K562 (cell line): ENCODE measurements around the gene SPATA33. TPM values are rescaled to one million over a fixed set of nuclear protein-coding genes. Genes with fewer than 3 reads are reported as not detected.

Experiments used
- BACH1 ChIP-seq: fragments of 200-800 bp; sonication (Bioruptor generic); IDR thresholded peaks from 2 replicates; pipeline ENCODE4 v1.6.1; 2016; ENCODE audit warnings: missing genetic modification characterization, missing compliant biosample characterization
- GABPB2 ChIP-seq: fragments of 250-450 bp; sonication (Bioruptor Pico); conservative IDR thresholded peaks from 2 replicates; pipeline ENCODE4 v1.5.1; 2021; ENCODE audit warnings: mild to moderate bottlenecking
- HOXB6 ChIP-seq: fragments of 250-450 bp; sonication (Bioruptor Pico); IDR thresholded peaks from 2 replicates; pipeline ENCODE4 v1.5.1; 2022; ENCODE audit warnings: mild to moderate bottlenecking, borderline replicate concordance
- POU5F1 ChIP-seq: fragments of 150-350 bp; IDR thresholded peaks from 2 replicates; pipeline ENCODE4 v1.6.1; 2014; ENCODE audit warnings: borderline replicate concordance, low read length, low read depth, mild to moderate bottlenecking; ENCODE audit not compliant: partially characterized antibody
- PTRF ChIP-seq: fragments of 450-650 bp; IDR thresholded peaks from 2 replicates; pipeline ENCODE4 v1.6.1; 2016; ENCODE audit warnings: mild to moderate bottlenecking, missing genetic modification characterization, missing compliant biosample characterization
- RNF2 ChIP-seq: sonication (generic); IDR thresholded peaks from 2 replicates; pipeline ENCODE4 v1.6.1; 2016
- TCF7 ChIP-seq: sonication (generic); IDR thresholded peaks from 2 replicates; pipeline ENCODE4 v1.6.1; 2016; ENCODE audit warnings: antibody characterized with exemption, borderline replicate concordance
- ZFP1 ChIP-seq: fragments of 450-650 bp; formaldehyde crosslinking; IDR thresholded peaks from 2 replicates; pipeline ENCODE4 v1.4.0; 2020; ENCODE audit warnings: mild to moderate bottlenecking, mixed read lengths
- ZNF134 ChIP-seq: fragments of 250-450 bp; sonication (Bioruptor Pico); conservative IDR thresholded peaks from 2 replicates; pipeline ENCODE4 v1.4.0; 2020
- ZNF57 ChIP-seq: fragments of 450-650 bp; formaldehyde crosslinking; IDR thresholded peaks from 2 replicates; pipeline ENCODE4 v1.4.0; 2020; ENCODE audit warnings: mild to moderate bottlenecking, moderate library complexity
- ZNF696 ChIP-seq: fragments of 250-450 bp; sonication (Bioruptor Pico); conservative IDR thresholded peaks from 2 replicates; pipeline ENCODE4 v1.4.0; 2020; ENCODE audit warnings: mild to moderate bottlenecking, moderate library complexity
- polyA plus RNA-seq, 8 experiments: library from polyadenylated mRNA; depleted of rRNA in 4 of 8; stranded (reverse) in 5 of 8; unstranded in 3 of 8; fragments of >200 nt; fragmentation: Nextera tagmentation in 2 of 8; fragmentation: Illumina TruSeq in 1 of 8; extraction: Ambion mirVana in 2 of 8; extraction: Trizol in 1 of 8; gene quantifications; 2 replicates each; pipeline versions ENCODE4 v1.2.1 to v1.2.3, GENCODE V29; 2011 to 2014; ENCODE audit warnings: inconsistent platforms in 1 of 8, missing spikeins in 1 of 8
- total RNA-seq, 7 experiments: library from RNA; depleted of rRNA in 6 of 7; stranded (reverse); fragments of >200 nt in 6 of 7; fragmentation: Illumina TruSeq in 2 of 7; extraction: Trizol in 2 of 7; gene quantifications; 2 replicates each; pipeline versions ENCODE4 v1.2.1 to v1.2.3, GENCODE V29; 2011 to 2021; ENCODE audit warnings: low replicate concordance in 1 of 7
- TF ChIP-seq, protein P1 (sequence below): fragments of 250-450 bp; sonication (Bioruptor Pico); IDR thresholded peaks from 2 replicates; pipeline ENCODE4 v1.9.0; 2021; ENCODE audit warnings: mild to moderate bottlenecking
- TF ChIP-seq, protein P2 (sequence below), 2 experiments: fragments of 200-800 bp in 1 of 2; sonication (Bioruptor generic) in 1 of 2; sonication (generic) in 1 of 2; formaldehyde crosslinking in 1 of 2; IDR thresholded peaks in 1 of 2; conservative IDR thresholded peaks in 1 of 2; 2 replicates each; pipeline versions ENCODE4 v1.5.0 to v1.6.1; 2016 to 2020; ENCODE audit warnings: missing compliant biosample characterization in 1 of 2, missing genetic modification characterization in 1 of 2, missing genetic modification reagents in 1 of 2
- TF ChIP-seq, protein P3 (sequence below): fragments of 450-650 bp; IDR thresholded peaks from 2 replicates; pipeline ENCODE4 v1.6.1; 2016
- TF ChIP-seq, protein P4 (sequence below): sonication (generic); formaldehyde crosslinking; IDR thresholded peaks from 2 replicates; pipeline ENCODE4 v1.8.0; 2022; ENCODE audit warnings: missing genetic modification reagents, mild to moderate bottlenecking, borderline replicate concordance
- TF ChIP-seq, protein P5 (sequence below): fragments of 250-450 bp; sonication (Bioruptor Pico); IDR thresholded peaks from 2 replicates; pipeline ENCODE4 v1.8.0; 2021; ENCODE audit warnings: moderate library complexity, mild to moderate bottlenecking, inconsistent platforms
- TF ChIP-seq, protein P6 (sequence below): sonication (generic); formaldehyde crosslinking; IDR thresholded peaks from 2 replicates; pipeline ENCODE4 v1.8.1; 2022; ENCODE audit warnings: missing genetic modification reagents
- TF ChIP-seq, protein P7 (sequence below): fragments of 250-450 bp; sonication (Bioruptor Pico); IDR thresholded peaks from 2 replicates; pipeline ENCODE4 v1.8.0; 2021; ENCODE audit warnings: mild to moderate bottlenecking, moderate library complexity

The SPATA33 gene
- total and polyA plus RNA-seq, 9 of the 15 experiments (the other 6 are each of a cell fraction or from before 2014, with no cell fraction given) = 4.0 to 20.0 (median 11.8) TPM

DNA sequence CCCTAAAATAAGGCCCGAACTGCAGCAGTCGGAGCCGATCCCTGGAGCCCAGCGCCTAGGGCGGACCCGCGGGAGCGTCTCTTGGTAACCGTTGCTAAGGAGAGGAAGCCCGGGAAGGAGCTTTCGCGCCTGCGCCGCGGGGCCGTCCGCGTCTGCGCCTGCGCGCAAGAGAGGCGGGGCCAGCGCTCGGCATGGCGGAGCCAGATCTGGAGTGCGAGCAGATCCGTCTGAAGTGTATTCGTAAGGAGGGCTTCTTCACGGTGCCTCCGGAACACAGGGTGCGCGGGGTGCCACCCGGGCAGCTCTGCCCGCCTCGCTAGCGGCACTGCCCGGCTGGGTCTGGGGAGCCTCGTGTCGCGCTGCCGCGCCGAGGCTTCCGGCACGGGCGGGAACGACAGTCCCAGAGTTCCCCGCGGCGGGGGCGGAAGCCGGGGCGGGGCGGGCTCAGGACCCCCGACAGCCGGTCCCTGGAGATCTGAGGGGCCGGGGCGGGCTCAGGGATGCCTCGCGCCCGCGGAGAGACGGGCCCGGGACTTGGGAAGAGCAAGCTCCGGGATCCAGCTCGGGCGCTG, 29.0 kb downstream of the SPATA33 start, which contains the start of gene CDK10 (continued):
- TF ChIP-seq, protein P1, sequence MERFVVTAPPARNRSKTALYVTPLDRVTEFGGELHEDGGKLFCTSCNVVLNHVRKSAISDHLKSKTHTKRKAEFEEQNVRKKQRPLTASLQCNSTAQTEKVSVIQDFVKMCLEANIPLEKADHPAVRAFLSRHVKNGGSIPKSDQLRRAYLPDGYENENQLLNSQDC (CRISPR knock-in tag) = no peak
- TF ChIP-seq, protein P2, sequence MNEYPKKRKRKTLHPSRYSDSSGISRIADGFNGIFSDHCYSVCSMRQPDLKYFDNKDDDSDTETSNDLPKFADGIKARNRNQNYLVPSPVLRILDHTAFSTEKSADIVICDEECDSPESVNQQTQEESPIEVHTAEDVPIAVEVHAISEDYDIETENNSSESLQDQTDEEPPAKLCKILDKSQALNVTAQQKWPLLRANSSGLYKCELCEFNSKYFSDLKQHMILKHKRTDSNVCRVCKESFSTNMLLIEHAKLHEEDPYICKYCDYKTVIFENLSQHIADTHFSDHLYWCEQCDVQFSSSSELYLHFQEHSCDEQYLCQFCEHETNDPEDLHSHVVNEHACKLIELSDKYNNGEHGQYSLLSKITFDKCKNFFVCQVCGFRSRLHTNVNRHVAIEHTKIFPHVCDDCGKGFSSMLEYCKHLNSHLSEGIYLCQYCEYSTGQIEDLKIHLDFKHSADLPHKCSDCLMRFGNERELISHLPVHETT (CRISPR knock-in tag; conservative IDR thresholded peaks at IDR 0.05 in 1 of 2, IDR thresholded peaks at IDR 0.05 in 1 of 2) = peak in 1 of 2 experiments; percentile 82; a peak in 2 of 4 replicates
- TF ChIP-seq RNF2 = no peak
- no peak for TF ChIP-seq HOXB6 (CRISPR knock-in tag)
- no peak for TF ChIP-seq TCF7
- TF ChIP-seq GABPB2 (CRISPR knock-in tag) = no peak
- TF ChIP-seq ZNF134 (CRISPR knock-in tag) = no peak
- no peak for TF ChIP-seq ZNF696 (CRISPR knock-in tag)
- TF ChIP-seq, protein P3, sequence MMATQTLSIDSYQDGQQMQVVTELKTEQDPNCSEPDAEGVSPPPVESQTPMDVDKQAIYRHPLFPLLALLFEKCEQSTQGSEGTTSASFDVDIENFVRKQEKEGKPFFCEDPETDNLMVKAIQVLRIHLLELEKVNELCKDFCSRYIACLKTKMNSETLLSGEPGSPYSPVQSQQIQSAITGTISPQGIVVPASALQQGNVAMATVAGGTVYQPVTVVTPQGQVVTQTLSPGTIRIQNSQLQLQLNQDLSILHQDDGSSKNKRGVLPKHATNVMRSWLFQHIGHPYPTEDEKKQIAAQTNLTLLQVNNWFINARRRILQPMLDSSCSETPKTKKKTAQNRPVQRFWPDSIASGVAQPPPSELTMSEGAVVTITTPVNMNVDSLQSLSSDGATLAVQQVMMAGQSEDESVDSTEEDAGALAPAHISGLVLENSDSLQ = no peak
- TF ChIP-seq ZNF57 (CRISPR knock-in tag) = no peak
- TF ChIP-seq, protein P4, sequence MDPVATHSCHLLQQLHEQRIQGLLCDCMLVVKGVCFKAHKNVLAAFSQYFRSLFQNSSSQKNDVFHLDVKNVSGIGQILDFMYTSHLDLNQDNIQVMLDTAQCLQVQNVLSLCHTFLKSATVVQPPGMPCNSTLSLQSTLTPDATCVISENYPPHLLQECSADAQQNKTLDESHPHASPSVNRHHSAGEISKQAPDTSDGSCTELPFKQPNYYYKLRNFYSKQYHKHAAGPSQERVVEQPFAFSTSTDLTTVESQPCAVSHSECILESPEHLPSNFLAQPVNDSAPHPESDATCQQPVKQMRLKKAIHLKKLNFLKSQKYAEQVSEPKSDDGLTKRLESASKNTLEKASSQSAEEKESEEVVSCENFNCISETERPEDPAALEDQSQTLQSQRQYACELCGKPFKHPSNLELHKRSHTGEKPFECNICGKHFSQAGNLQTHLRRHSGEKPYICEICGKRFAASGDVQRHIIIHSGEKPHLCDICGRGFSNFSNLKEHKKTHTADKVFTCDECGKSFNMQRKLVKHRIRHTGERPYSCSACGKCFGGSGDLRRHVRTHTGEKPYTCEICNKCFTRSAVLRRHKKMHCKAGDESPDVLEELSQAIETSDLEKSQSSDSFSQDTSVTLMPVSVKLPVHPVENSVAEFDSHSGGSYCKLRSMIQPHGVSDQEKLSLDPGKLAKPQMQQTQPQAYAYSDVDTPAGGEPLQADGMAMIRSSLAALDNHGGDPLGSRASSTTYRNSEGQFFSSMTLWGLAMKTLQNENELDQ (CRISPR knock-in tag) = no peak
- no peak for TF ChIP-seq BACH1 (tag)
- TF ChIP-seq, protein P5, sequence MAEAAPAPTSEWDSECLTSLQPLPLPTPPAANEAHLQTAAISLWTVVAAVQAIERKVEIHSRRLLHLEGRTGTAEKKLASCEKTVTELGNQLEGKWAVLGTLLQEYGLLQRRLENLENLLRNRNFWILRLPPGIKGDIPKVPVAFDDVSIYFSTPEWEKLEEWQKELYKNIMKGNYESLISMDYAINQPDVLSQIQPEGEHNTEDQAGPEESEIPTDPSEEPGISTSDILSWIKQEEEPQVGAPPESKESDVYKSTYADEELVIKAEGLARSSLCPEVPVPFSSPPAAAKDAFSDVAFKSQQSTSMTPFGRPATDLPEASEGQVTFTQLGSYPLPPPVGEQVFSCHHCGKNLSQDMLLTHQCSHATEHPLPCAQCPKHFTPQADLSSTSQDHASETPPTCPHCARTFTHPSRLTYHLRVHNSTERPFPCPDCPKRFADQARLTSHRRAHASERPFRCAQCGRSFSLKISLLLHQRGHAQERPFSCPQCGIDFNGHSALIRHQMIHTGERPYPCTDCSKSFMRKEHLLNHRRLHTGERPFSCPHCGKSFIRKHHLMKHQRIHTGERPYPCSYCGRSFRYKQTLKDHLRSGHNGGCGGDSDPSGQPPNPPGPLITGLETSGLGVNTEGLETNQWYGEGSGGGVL = no peak
- no peak for TF ChIP-seq ZFP1 (CRISPR knock-in tag)
- TF ChIP-seq, protein P6, sequence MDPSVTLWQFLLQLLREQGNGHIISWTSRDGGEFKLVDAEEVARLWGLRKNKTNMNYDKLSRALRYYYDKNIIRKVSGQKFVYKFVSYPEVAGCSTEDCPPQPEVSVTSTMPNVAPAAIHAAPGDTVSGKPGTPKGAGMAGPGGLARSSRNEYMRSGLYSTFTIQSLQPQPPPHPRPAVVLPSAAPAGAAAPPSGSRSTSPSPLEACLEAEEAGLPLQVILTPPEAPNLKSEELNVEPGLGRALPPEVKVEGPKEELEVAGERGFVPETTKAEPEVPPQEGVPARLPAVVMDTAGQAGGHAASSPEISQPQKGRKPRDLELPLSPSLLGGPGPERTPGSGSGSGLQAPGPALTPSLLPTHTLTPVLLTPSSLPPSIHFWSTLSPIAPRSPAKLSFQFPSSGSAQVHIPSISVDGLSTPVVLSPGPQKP (CRISPR knock-in tag) = no peak
- TF ChIP-seq, protein P7, sequence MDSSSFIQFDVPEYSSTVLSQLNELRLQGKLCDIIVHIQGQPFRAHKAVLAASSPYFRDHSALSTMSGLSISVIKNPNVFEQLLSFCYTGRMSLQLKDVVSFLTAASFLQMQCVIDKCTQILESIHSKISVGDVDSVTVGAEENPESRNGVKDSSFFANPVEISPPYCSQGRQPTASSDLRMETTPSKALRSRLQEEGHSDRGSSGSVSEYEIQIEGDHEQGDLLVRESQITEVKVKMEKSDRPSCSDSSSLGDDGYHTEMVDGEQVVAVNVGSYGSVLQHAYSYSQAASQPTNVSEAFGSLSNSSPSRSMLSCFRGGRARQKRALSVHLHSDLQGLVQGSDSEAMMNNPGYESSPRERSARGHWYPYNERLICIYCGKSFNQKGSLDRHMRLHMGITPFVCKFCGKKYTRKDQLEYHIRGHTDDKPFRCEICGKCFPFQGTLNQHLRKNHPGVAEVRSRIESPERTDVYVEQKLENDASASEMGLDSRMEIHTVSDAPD (CRISPR knock-in tag) = no peak
- TF ChIP-seq POU5F1 = no peak
- no peak for TF ChIP-seq PTRF
